Lower leg skin (tissue), 3 donors: ENCODE data around the gene GNL3.

ENCODE experiments used
- POLR2A ChIP-seq, 2 donors: fragments of 450-650 bp; IDR thresholded peaks; one replicate each; pipeline ENCODE4 v1.6.1; 2016 to 2017; ENCODE audit warnings: antibody characterized with exemption in 2 of 2, mild to moderate bottlenecking in 1 of 2, moderate library complexity in 1 of 2
- TF ChIP-seq, protein P1 (sequence below), 3 donors: fragments of 450-650 bp; IDR thresholded peaks; one replicate each; pipeline ENCODE4 v1.5.1; 2016; ENCODE audit warnings: antibody characterized with exemption in 3 of 3, mild to moderate bottlenecking in 3 of 3, moderate library complexity in 2 of 3

GRCh38 chr3:52651592-52651991 lies 34.2 kb upstream of the GNL3 start:
- TF ChIP-seq, protein P1, sequence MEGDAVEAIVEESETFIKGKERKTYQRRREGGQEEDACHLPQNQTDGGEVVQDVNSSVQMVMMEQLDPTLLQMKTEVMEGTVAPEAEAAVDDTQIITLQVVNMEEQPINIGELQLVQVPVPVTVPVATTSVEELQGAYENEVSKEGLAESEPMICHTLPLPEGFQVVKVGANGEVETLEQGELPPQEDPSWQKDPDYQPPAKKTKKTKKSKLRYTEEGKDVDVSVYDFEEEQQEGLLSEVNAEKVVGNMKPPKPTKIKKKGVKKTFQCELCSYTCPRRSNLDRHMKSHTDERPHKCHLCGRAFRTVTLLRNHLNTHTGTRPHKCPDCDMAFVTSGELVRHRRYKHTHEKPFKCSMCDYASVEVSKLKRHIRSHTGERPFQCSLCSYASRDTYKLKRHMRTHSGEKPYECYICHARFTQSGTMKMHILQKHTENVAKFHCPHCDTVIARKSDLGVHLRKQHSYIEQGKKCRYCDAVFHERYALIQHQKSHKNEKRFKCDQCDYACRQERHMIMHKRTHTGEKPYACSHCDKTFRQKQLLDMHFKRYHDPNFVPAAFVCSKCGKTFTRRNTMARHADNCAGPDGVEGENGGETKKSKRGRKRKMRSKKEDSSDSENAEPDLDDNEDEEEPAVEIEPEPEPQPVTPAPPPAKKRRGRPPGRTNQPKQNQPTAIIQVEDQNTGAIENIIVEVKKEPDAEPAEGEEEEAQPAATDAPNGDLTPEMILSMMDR (IDR thresholded peaks at IDR 0.05), result no peak
- TF ChIP-seq POLR2A (IDR thresholded peaks at IDR 0.05), result no peak
